HG03439 (cell line): Measurements from ENCODE around the gene MAGOHB.
A peak's percentile ranks its signal among the peaks of the same experiment; 100 is the strongest.
"Not testable (repeated sequence)": the region's sequence is repeated elsewhere in the genome, so short reads cannot be mapped to it uniquely, and the experiment has no call there.

ENCODE experiments used
- ATAC-seq: cut with Tn5 transposase; IDR thresholded peaks from one replicate; pipeline ENCODE4 v1.9.1; 2021; ENCODE audit warnings: mild to moderate bottlenecking, moderate library complexity; ENCODE audit not compliant: unreplicated experiment

Gene MAGOHB

GRCh38 chr12:10612984-10613348, 443 bp downstream of the MAGOHB start:
- peak; percentile 21 for ATAC-seq

- ATAC-seq: no peak
Observed at GRCh38 chr12:10612110-10612509, 1.3 kb downstream of the MAGOHB start.

- not testable (repeated sequence) for ATAC-seq
Observed at GRCh38 chr12:10611258-10611657, 2.2 kb downstream of the MAGOHB start.

- ATAC-seq: no peak
Observed at GRCh38 chr12:10610188-10610587, 3.2 kb downstream of the MAGOHB start.

GRCh38 chr12:10607885-10608458, 5.4 kb downstream of the MAGOHB start:
- no peak for ATAC-seq

- ATAC-seq: no peak
Observed at GRCh38 chr12:10601860-10602259, 11.5 kb downstream of the MAGOHB start.

GRCh38 chr12:10600988-10601387, 12.4 kb downstream of the MAGOHB start:
- no peak for ATAC-seq

GRCh38 chr12:10595881-10596280, 17.5 kb downstream of the MAGOHB start:
- no peak for ATAC-seq

- ATAC-seq: no peak
Observed at GRCh38 chr12:10590966-10591365, 22.4 kb downstream of the MAGOHB start.

GRCh38 chr12:10584415-10584814, 29.0 kb downstream of the MAGOHB start:
- ATAC-seq: no peak

- no peak for ATAC-seq
Observed at GRCh38 chr12:10582704-10583103, 30.7 kb downstream of the MAGOHB start.

GRCh38 chr12:10582133-10582532, 31.3 kb downstream of the MAGOHB start:
- not testable (repeated sequence) for ATAC-seq

GRCh38 chr12:10574307-10574706, 39.1 kb downstream of the MAGOHB start:
- ATAC-seq: no peak

- not testable (repeated sequence) for ATAC-seq
Observed at GRCh38 chr12:10572021-10572490, 41.4 kb downstream of the MAGOHB start.

- no peak for ATAC-seq
Observed at GRCh38 chr12:10571141-10571540, 42.3 kb downstream of the MAGOHB start.

- ATAC-seq: no peak
Observed at GRCh38 chr12:10567813-10568212, 45.6 kb downstream of the MAGOHB start.

GRCh38 chr12:10563966-10564365, 49.4 kb downstream of the MAGOHB start:
- ATAC-seq: no peak

GRCh38 chr12:10563002-10563401, 50.4 kb downstream of the MAGOHB start:
- ATAC-seq: no peak

- no peak for ATAC-seq
Observed at GRCh38 chr12:10562306-10562933, 51.0 kb downstream of the MAGOHB start.

GRCh38 chr12:10559244-10559643, 54.2 kb downstream of the MAGOHB start:
- ATAC-seq: no peak

- no peak for ATAC-seq
Observed at GRCh38 chr12:10558789-10559188, 54.6 kb downstream of the MAGOHB start.

GRCh38 chr12:10558301-10558700, 55.1 kb downstream of the MAGOHB start:
- no peak for ATAC-seq

- ATAC-seq: no peak
Observed at GRCh38 chr12:10557766-10558165, 55.6 kb downstream of the MAGOHB start.
